NCI-H2171 (cell line): ENCODE data around the gene TLX1.

Source experiments
- DNase-seq: peaks from one replicate; lab custom pipeline; 2025; lab: John Stamatoyannopoulos, UW

The TLX1 gene

DNA sequence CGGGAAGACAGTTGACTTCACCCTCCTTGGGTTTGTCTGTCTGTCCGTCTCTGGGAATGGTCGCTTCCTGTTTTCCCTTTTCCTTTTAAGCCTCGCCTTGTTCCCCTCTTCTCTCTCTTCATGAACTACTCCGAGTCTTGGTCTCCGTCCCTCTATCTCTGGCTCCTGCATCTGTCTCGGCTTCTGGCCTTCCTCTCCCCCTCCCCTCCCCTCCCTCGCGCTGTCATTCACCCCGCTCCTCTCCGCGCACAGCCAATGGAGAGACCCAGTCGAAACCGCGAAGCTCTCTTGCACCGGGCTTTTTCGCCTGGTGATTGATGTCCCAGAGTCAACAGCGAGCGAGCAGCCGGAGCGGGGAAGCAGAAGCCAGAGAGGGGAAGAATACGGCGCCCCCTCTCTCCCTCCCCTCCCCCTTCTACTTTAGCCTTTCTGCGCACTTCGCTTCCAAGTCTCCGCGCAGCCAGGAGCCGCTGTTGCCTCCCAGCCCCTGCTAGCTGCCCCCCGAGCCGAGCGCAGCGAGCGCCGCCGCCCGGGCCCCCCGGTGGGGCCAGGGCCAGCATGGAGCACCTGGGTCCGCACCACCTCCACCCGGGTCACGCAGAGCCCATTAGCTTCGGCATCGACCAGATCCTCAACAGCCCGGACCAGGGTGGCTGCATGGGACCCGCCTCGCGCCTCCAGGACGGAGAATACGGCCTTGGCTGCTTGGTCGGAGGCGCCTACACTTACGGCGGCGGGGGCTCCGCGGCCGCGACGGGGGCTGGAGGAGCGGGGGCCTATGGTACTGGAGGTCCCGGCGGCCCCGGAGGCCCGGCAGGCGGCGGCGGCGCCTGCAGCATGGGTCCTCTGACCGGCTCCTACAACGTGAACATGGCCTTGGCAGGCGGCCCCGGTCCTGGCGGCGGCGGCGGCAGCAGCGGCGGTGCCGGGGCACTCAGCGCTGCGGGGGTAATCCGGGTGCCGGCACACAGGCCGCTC is at the start of gene TLX1:
Gene TLX1, plus strand, starts transcription at position 317 of the 978 bp plus-strand sequence. Its CDS starts 242 bp downstream, at position 559.
- DNase-seq: peak; percentile 54

DNA sequence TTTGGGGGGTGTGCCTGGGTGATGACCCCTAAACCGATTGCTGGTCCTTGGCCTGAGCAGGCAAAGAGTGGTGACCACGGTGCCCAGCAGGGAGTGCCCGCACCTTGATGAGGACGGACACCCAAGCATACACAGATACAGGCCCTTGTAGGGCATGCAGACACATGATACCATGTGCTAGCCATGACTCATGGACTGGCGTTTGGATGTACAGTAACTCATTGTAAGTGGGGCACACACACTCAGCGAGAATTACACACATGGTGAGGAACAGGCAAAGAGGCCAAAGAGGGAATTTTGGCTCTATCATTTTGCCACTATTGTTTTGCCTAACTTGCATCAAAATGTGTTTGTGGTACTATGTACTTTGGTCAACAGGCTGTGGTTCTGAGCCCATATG is 45.3 kb upstream of the TLX1 start:
- DNase-seq: no peak

DNA sequence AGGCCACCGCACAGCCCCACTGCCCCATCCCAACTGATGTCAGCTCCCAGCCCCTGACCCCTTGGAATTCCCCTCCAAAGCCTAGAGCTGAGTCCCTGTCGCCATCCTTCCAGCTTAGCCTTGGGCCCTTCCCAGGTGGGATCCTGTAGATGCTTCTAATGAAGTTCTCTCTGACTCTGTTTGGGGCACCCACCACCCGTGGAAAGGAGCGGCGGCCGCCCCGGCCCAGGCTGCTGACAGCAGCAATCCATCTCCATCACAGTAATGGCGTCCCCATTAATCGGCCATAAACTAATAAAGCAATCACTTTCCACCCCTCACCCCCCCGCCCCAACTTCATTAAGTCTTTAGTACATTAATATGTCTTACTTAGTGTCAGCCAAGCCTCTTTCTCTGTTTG is 43.7 kb upstream of the TLX1 start:
- DNase-seq: no peak

DNA sequence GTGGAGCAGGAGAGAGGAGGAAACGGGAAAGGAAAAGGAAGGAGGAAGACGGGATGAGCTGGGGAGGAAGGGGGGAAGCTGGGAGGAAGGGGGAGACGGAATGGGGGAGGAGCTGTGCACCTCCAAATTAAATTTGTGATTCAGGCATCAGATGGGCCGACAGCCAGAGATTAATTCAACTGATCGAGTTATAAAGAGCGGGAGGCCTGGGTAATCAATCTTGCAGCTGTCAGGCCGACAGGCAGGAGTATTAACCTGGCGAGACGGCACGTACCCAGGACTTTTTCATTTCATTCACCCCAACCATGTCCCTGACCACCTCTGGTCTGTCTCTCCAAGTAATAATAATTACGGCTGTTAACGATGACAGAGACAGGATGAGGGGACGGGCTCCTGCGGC is 43.1 kb upstream of the TLX1 start:
- no peak for DNase-seq

DNA sequence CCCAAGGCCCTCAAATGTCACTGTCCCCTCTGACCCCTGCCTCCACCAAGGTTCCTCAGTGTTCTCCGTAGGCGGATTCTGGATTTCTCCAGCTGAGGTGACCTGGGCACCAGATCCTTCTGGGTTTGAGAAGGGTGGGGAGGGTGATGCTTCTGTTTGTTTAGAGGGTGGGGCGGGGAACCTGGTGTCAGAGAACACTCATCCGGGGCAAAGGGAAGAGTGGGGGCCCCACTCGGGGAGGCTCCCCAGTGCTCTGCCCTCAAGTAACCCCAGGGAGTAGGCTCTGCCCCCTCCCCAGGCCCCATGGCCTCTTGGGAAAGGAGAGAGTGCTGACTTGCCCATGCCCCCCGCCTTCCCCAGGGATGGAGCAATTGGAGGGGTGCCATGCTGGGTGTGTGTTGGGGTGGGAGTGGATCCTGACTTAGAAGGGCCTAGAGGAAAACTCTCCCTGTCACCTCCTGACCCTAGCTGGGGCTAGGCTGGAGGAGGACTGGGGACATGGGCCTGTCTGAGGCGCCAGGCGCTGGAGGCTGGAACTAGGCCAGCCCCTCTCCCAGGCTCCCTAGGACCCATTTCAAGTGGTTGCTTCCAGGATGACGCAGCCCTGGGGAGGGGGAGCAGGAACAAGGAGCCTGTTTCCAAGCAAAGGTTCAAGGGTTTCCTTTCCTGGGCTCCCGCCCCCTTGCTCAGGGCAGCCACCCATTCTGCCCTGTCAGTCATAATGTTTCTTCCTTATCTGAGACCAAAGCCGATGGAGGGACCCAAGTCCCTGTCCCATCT is 41.4 kb upstream of the TLX1 start:
- no peak for DNase-seq

DNA sequence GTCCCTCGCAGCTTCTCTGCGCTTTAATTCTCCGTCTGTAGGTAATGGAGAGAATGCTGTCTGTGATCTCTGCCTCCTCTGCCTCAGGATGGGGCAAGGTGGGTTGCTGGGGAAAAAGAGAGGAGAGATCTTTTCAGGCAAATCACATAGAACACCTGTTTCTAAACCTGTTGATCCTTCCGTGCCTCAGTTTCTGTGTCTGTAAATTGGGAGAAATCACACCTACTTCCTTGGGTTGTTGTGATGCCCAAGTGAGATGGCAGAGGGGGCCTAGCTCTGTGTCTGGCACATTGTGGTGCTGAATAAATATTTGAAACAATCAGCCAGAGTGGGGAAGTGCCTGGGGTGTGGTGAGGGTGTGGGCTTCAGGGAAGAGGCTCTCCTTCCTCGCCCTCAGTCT is 40.5 kb upstream of the TLX1 start:
- DNase-seq: no peak

DNA sequence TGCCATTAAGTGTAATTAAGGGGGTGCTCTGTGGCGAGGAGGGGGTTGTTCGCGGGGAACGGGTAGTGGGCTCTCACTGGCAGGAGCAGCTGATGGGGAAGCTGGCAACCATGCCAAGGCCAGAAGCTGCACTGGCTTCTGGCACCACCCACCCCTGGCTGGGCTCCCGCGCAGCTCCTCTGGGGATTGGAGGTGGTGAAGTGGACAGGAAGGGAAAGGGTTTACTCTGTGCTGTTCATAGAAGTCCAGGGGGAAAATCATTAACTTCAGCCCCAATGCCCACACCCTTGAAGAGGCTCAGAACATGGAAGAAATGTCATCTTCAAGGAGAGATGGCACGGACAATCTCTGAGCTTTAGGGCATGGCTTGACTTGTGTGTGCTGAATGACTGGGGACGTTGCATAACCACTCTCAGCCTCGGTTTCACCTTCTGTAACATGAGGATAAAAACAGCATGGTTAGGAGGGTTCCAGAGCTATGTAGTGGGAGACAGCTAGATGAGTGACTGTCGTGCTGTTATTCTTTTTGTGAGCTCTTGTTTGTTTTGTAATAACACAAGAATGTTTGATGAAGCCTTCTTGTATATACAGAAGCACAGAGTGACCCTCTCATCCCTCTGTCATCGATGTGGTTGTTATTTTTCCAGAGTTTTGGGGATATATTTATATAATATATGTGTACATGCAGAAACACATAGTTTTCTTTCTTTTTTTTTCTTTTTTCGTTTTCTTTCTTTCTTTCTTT is 39.4 kb upstream of the TLX1 start:
- no peak for DNase-seq

DNA sequence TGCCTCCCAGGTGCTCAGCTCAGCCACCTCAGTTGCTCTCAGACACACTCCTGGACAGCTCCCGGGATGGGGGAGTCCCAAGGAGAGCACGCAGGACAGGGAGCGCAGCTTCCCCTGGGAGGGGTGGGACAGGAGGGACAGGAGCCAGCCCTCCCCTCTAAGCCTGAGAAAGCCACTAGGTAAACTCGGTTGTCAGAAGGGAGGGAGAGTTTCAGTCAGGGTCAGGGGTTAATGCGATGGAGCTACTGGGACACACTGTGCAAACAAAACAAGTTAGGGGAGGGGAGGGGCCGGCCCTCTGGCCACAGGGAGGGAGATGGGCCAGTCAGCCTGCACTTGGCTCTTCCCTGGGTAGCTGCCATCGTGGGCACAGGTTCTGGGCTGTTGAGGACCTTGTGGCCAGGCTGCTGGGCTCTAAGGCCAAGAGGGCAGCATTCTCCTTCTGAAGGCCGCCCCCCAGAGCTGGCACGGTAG is 38.2 kb upstream of the TLX1 start:
- DNase-seq: no peak

DNA sequence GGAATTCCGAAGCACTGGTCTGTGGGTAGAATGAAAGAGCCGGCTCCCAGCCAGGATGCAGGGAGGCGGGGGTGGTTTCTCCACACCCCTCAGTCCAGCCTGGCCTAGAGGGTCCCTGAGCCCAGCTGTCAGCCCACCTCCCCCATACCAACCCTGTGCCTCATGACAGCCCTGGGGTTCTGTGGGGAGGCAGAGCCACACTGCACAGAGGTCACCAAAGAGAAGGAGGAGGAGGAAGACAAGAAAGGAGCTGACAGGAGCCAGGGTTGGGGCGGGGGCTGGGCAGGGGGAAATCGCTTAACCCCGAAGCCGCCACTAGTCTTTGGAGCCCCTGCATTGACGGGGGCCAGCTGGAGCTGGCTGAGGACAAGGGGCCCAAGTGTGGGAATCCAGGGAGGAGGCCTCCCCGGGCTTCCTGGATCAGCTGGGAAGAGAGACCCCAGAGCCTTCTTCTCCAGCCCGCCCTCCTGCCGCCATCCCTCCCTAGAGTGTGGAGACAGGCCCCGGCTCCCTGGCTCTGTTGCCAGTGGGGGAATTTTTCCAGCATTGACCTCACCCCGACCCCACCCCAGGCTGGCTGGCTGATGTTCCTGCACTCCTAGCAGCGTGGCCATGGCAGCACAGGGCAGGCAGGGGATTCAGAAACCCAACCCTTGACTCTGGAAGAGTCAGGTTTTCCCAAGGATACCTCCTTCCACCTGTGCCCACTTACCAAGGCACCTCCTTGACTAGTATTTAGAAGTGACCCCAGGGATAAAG is 36.8 kb upstream of the TLX1 start:
- DNase-seq: no peak

DNA sequence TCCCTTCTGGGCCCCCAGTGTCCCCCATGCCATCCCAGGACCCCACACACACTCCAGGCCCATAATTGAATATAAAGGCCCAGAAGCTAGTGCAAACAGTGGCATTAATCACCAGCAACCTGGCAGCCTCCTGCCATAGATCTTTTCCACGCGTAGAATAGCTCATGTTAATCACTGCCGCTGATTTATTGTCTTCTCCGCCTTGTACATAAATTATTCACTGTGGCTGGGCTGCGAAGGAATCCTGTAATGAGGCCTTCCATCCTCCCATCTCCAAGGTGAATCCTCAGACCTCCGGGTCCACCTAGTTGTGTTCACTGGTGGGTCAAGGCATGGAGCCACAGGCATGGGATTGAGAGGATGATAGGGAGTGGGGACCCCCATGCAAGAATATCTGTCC is 36.1 kb upstream of the TLX1 start:
- DNase-seq: no peak

DNA sequence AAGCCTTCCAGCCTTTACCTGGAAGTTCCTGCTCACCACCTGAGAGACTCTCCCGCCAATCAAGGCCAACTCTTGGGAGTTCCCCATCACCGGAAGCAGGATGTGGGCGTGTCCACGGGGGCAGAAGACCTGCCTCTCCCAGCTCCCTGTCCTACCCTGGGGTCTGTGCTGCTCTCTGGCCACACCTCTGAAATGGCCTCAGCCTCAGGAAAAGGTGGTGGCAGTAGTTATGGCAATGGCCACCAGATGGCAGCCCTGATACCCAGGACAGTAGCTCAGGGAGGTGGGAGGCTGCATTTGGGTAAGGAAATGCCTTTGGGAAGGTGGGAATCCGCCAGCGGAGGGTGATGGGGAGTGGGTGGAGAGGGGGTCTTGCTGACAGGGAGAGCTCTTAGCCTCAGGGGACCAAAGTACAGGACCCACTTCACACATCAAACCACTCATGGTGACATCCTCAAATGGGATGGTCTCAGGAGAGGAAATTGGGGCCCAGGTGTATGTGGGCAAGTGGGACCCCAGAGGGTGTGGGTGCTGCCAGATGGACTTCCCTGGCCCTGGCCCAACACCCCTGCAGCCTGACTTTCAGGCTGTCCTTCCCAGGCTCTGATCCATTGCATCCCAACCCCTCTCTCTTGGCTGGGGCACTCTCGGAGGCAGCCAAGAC is 35.4 kb upstream of the TLX1 start:
- peak; percentile 31 for DNase-seq

DNA sequence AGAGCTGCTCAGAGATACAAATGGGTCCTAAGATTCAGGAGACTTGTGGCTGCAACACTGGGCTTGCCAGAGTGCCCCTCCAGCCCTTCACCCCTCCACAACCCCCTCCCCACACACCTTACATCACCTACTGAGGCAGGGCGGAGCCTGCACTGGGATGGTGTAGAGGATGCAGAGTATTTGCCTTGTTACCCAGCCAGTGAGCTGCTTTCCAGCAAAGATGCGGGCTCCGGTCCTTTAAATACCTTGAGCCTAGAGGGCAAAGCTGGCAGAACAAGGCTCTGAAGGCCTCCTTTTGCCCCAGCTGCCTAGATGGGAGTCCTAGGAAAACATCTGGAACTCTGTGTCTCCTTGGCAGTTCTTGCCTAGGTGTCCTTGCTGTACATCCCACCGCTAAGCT is 34.7 kb upstream of the TLX1 start:
- DNase-seq: no peak

DNA sequence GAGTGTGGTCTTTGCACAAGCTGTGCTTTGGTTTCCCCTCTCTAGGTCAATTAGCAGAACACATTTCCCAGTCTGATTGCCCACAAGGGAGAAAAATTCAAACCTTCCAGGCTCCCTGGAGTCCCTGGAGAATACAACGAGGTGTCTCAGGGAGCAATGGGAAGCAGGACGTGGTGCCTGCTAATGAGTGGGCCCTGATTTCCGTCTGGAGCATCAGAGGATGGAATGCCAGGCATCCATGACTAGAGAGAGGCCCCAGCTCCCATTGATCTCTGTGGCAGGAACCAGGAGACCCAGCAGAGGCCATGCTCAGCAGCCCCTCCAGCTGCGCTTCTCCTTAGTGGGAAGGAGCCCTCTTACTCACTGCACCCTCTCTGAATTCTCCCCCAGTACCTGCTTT is 33.2 kb upstream of the TLX1 start:
- DNase-seq: no peak

DNA sequence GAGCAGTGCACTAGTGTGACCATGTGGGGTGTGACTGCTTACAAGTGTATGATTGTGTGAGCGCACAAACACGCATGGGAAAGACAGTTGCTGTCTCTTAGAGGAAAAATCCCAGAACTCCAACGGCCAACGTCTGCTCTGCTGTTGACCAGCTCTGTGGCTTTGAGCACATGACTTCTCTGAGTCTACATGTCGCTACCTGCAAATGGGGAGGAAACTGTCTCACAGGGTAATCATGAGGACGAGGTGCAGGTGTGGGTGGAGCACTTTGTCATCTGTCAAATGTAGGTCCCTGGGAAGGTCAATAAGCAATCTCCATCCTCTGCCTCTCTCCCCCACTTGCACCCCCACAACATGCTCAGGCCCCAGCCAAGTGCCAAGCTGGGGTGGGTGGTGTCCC is 31.2 kb upstream of the TLX1 start:
- no peak for DNase-seq

DNA sequence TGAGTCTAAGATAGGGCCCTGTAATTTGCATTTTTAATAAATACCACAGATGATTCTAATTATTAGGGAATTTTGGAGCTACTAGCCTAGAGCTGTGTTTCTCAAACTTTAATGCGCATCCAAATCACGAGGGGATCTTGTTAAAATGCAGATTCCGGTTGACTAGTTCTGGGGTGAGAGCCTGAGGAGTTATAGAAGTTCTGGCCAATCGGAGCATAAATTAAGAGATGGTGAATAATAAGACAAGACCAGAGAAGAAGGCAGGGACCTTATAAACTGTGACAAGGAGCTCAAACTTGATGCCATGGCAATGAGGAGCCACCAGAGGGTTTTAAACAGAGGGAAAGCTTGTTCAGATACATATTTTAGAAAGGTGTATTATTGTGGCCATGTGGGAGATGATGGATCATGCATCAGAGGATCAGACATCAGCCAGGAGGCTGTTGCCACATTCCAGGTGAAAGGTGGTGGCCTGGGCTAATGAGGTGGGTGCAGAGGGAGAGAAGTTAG is 29.7 kb upstream of the TLX1 start:
- DNase-seq: no peak

DNA sequence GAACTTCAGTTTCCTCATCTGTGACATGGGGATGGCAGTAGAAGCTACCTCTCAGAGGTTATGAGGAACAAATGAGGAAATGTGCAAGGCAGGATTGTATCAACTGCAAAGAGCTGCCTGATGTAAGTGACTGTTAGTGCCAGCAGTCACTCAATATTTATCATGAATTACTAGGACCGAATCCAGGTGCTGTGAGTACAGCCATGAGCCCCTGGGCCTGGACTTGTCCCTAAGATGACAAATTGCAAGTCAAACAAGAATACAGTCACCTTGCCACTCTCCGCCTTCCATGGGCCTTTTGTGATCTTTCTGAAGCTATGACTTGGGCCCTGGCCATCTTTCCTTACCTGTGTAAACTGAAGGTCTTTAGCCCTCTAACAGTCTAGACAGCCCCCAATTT is 27.7 kb upstream of the TLX1 start:
- DNase-seq: no peak

DNA sequence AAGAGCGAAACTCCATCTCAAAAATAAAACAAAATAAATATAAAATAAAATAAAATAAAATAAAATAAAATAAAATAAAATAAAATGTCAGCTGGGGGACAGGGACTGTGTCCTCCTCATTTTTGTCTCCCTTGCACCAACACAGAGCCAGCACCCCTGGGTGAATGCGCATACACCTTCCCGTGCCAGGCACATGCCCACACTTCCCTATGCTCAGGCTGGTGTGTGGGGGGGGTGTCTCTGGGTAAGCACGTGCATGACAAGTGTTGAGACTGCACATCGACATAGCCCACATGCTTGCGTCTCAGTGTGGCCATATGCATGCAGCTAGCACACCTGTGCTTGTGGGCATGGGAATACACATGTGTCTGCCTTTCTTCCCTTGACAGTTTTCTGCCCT is 24.7 kb upstream of the TLX1 start:
- DNase-seq: no peak

DNA sequence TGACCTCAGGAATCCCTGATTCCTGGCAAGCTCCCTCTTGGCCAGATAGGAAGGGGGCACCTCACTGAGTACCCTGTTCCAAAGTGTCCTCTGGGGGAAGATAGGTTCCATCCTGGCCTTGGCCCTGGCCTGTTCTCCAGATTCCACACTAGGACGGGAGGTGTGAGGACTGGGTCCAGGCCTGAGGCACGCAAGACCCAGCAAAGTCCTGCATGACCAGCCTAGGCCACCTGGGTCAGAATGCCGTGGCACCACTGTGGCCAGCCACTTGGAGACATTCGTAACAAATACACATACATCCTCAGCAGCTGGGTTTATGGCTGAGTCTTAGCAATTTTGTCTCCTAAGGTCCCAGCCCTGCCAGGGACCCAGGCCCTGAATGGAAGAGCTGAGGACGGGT is 23.3 kb upstream of the TLX1 start:
- no peak for DNase-seq

DNA sequence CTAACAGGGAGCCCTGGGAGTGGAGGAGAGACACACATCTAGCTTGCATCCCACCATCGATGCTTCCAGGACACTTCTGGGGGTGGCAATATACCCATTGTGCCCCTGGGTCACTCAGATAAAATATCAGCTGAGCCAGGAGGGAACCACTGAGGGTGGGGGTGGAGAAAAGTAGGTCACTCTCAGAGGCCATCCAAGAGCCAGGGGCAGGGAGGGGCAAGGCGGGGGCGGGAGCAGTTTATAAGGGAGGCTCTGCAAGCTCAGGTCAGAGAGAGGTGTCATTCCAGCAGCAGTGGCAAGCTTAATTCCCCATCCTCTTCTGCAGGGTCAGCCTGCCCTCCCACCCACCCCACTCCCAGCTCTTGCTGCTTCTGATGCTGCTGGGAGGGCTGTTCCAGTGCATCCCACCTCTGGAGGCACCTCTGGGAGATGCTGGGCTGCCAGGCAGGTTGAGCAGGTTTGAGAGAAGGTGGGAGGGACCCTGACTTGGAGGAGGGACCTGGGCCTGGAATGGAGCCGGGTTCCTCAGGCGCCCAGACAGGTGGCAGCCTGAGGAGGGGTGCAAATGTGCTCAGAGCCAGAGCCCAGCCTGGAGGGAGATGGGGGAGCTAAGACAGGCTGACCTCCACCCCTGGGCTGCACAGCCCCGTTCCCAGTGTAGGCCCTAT is 20.1 kb upstream of the TLX1 start:
- DNase-seq: no peak

DNA sequence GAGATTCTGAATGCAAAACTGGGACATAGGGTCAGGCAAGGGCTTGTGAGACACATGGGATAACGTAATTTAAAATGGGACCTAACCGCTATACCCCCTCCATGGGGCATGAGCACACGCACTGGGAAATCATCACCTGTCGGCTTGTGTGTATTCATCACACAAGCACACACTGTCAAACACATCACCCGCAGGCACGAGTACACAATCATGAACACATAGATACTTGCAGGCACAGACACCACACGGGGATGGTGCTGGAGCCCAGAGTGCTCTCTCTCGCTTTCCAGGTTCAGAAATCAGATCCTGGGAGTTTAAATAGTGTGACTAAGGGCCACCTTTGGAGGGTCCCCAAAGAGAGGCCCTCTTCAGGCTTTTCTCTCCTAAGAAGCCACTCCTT is 19.6 kb upstream of the TLX1 start:
- no peak for DNase-seq
